Fibroblast of mammary gland (primary cell): ENCODE data around the gene FTO.

ENCODE experiments used
- DNase-seq: peaks from one replicate; pipeline ENCODE4 v3.0.0-alpha.2; 2010; ENCODE audit warnings: low read depth
- H3K4me3 ChIP-seq: 2 replicates; pipeline ENCODE4 v1.5.1; 2011; ENCODE audit warnings: low read depth, mild to moderate bottlenecking, low read length, moderate library complexity; ENCODE audit not compliant: control insufficient read depth
- TF ChIP-seq, protein P1 (sequence below): conservative IDR thresholded peaks from 2 replicates; pipeline ENCODE4 v1.5.1; 2011; ENCODE audit warnings: low read depth, low read length, inconsistent platforms; ENCODE audit not compliant: control insufficient read depth, insufficient read depth

FTO gene

DNA sequence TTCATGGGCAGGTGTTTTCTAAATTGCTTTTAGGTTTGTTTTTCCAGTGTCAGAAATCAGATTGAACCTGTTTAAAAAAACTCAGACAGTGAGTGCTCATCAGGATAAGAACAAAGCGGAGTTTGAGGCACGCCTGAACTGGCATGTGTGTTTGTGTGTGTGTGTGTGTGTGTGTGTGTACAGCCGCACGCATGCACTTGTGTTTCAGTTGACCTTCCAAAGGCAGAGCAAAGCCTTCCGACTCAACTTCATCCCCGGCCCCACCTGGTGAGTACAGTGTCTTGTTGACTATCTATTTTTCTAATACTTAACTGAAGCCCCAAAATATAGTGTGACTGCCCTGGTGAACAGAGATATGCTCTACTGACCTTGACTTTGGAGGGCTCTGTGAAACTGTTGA lies 357.5 kb downstream of the FTO start:
- TF ChIP-seq, protein P1, sequence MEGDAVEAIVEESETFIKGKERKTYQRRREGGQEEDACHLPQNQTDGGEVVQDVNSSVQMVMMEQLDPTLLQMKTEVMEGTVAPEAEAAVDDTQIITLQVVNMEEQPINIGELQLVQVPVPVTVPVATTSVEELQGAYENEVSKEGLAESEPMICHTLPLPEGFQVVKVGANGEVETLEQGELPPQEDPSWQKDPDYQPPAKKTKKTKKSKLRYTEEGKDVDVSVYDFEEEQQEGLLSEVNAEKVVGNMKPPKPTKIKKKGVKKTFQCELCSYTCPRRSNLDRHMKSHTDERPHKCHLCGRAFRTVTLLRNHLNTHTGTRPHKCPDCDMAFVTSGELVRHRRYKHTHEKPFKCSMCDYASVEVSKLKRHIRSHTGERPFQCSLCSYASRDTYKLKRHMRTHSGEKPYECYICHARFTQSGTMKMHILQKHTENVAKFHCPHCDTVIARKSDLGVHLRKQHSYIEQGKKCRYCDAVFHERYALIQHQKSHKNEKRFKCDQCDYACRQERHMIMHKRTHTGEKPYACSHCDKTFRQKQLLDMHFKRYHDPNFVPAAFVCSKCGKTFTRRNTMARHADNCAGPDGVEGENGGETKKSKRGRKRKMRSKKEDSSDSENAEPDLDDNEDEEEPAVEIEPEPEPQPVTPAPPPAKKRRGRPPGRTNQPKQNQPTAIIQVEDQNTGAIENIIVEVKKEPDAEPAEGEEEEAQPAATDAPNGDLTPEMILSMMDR = no peak
- DNase-seq = no peak
- H3K4me3 ChIP-seq = no peak overlapping the region

DNA sequence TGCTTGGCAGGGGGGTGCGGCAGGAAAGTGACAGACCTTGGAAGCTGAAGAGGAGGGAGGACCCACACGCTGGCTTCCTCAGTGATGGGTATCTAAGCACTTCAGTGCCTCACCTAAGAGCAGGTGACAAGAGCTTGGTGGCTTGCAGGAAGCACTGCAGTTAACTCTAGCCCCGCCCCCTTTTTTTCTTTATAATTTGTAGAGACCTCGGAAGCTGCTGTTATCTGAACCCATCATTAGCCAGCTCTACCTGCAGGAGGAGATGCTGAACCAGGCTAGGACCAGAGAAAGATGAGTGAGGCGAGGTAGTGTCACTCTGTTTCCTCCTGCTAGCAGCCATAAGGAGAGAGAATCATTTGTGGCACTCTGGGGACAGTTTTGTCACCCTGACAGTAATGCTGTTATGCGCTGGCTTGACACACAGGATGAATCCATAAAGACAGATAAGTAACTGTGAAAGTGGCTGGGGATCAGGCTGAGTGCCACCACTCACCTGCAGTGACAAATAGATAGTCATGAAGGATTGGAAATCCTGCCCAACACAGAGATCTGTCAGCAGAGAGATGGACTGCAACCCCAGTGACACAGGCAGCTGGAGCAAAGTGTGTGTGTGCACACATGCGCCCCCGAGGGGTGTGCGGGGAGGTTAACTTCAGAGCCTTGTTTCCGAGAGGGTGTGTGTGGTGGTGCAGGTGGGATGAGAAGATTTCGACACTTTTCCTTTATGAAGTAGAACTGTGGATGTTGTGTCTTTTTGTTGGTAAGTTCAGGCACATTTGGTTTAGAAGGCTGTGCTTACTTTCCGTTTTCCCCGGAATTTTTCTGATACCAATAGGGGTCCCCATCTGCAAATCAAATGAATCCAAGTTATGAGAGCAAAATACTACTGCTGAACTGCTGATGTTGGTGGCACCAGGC lies 358.7 kb downstream of the FTO start:
- TF ChIP-seq, protein P1 = no peak
- DNase-seq = no peak
- H3K4me3 ChIP-seq = no peak overlapping the region

DNA sequence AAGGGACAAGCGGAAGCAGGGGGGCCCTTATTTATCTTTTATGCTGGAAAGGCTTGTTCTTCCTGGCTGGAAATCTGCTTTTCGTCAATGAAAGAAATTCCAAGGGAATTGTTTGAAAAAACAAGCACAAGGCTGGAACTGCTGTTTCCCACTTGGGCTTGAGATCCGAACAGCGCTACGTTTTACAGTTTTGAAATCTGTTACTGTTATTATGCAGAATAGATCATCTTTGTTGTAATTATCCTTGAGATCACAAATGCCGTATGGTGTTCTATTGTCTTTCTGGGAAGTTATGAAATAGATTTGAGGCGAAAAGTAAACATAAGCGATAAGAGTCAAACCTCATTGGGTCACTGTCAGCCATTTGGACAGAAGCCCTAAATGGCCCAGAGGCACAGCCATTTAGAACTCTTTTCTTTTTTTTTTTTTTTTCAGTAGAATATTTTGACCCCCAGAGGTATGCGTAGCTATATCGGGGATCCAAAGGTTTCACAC lies 359.4 kb downstream of the FTO start:
- DNase-seq = no peak
- H3K4me3 ChIP-seq = no peak overlapping the region
- TF ChIP-seq, protein P1 = no peak

GRCh38 chr16:54066451-54067105 lies 362.6 kb downstream of the FTO start:
- no peak for DNase-seq
- no peak overlapping the region for H3K4me3 ChIP-seq
- TF ChIP-seq, protein P1 = no peak

- TF ChIP-seq, protein P1 = no peak
- no peak for DNase-seq
- no peak overlapping the region for H3K4me3 ChIP-seq
These were observed 363.5 kb downstream of the FTO start for GRCh38 chr16:54067322-54068065.

DNA sequence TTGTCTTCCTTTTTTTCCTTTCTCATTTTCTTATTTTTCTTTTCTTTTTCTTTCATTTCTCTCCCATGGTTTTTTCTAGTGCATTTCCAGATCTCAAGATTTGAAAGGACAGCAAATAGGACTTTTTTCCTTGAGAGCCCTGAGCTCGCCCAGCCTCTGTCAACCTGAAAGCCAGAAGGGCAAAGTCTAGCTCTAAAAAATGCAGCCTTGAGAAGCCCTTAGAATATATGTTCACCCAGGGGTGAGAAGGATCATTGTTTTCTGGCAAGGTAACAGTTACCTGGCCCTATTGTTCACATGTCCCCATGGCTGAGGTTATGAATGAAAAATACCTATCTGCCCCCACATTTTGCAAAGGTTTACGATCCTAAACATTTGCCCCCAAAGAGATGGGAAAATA lies 364.3 kb downstream of the FTO start:
- no peak for DNase-seq
- H3K4me3 ChIP-seq = no peak overlapping the region
- TF ChIP-seq, protein P1 = no peak
